GM19240 (cell line): ENCODE results near the gene TBC1D17.

ENCODE experiments used
- DNase-seq: peaks from one replicate; pipeline ENCODE4 v3.0.0; 2011; ENCODE audit warnings: low spot score; ENCODE audit not compliant: insufficient read length

TBC1D17 gene

DNA sequence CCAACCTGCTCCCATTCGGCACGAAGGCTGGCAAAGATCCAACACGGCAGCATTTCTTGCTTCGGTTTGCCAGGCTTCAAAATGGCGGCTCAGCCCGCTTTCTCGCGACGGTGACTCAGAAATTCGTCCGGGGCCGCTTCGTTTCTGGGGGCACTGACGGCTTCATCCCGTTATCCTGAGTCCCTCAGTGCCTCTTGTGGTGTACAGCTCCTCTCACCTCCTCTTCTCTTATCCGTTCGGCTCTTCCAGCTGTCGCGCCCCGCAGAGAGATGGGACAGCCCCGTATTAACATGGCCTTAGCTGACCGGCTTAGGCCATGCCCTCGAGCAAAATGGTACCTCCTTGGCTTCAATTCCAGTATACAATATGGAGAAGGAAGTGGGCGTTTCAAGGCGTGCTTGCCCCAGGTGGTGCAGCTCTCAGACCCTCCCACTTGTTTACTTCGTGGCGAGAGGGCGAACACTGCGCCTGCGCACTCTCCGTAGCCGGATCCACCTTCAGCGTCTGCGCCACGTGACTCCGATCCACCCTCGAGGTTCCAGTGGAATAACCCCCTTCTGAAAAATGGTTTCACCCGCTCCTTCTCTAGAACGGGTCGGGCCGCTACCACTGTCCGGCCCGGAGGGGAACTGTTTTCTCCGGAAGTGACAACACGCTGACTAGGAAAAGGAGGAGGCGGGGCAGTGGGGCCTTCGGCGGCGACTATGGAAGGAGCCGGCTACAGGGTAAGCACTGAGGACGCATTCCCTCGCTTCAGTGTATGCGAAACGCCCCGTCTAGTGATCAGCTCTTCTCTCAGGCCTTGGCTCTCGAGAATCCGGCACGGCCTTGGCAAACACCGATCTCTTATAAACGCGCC is at the start of gene TBC1D17, which contains the start of gene AKT1S1:
TBC1D17 (plus strand) TSS at position 683 of the 859 bp plus-strand sequence; CDS start at position 705, 22 bp downstream.
AKT1S1 (minus strand) TSS at position 336 of the 859 bp plus-strand sequence. CDS start 4,060 bp downstream, outside the sequence.
- DNase-seq, result peak; percentile 99

DNA sequence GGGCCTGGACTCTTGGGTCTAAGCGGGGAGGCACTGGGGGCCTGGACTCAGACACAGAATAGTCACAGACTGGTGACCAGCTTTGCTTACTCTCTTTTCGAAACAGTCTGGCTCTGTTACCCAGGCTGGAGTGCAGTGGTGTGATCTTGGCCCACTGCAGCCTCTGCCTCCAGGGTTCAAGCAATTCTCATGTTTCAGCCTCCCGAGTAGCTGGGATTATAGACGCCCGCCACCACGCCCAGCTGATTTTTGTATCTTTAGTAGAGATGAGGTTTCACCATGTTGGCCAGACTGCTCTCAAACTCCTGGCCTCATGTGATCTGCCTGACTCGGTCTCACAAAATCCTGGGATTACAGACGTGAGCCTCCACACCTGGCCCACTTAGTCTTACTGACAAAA is 48.3 kb upstream of the TBC1D17 start:
- DNase-seq, result no peak

DNA sequence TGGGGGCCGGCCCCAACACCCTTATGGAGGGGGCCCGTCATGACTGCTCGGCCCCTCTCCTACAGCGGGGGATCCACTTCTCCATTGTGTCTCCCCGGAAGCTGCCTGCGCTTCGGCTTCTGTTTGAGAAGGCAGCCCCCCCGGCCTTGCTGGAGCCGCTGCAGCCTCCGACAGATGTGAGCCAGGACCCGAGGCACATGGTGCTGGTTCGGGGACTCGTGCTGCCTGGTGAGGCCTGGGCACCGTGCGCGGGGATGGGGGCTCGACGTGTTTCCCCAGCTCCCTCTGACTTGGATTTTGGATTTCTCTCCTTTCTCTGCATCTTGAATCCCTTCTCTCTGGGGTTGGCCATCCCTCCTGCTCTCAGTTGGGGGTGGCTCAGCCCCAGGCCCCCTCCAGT is 47.8 kb upstream of the TBC1D17 start:
- no peak for DNase-seq

DNA sequence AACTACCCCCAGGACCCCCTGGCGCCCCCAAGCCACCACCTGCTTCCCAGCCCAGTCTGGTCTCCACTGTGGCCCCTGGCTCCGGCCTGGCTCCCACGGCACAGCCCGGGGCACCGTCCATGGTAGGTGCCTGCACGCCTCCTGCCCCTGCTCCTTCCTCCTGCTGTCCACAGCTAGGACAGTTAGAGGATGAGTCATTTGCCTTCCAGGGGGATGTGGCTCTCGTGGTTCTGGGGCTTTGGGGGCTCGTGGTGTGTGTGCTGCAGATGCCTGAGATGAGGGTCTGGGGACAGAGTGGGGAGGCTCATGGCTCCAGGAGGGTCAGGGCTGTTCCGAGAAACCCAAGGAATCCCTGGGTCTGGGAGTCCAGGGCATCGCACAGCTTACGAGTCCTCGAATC is 46.7 kb upstream of the TBC1D17 start:
- no peak for DNase-seq

DNA sequence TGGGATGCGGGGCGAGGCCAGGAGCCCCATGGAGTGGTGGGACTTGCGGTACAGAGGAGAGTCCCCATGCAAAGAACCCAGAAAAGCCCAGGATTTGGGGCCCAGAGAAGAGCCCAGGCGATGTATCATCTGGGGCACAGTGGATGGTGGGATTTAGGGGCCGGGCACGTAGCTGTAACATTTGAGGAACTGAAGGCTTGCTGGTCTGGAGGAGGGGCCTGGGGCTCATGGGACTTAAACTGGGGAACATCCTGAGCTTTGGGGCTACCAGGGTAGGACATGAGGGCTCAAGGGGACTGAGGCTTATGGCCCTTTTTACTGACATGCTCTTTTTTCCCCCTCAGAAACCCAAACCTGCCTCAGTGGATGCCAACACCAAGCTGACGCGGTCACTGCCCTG is 45.9 kb upstream of the TBC1D17 start:
- no peak for DNase-seq

DNA sequence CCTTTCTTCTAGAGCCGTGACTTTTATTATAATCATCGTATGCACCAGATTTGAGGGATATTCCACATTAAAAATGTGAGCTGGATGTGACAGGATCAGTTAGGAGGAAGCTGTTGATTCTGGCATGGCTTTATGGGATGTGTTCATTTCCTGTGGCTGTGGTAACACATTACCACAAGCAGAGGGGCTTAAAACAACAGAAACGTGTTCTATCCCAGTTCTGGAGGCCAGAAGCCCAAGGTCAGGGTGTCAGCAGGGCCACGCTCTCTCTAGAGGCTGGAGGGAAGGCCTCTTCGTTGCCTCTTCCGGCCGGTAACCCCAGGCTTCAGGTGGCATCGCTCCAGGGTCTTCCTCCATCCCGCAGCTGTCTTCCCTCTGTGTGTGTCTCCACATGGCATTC is 44.9 kb upstream of the TBC1D17 start:
- no peak for DNase-seq

DNA sequence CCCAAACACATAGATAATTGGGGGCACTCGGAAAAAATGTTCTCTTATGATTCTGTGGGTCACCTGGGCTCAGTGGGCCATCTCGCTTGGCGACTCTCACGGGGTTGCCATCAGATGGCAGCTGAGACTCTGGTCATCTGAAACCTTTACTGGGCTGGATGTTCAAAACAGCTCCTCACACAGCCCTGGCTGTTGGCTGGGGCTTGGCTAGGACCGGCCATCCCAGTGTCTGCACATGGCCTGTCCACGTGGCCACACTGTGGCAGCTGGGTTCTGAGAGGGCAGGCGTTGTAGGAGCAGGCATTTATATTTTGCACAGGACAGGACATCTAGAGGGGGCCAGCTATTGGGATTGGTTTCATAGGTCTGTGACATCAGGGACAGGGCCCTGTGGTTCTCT is 43.9 kb upstream of the TBC1D17 start:
- DNase-seq, result no peak

DNA sequence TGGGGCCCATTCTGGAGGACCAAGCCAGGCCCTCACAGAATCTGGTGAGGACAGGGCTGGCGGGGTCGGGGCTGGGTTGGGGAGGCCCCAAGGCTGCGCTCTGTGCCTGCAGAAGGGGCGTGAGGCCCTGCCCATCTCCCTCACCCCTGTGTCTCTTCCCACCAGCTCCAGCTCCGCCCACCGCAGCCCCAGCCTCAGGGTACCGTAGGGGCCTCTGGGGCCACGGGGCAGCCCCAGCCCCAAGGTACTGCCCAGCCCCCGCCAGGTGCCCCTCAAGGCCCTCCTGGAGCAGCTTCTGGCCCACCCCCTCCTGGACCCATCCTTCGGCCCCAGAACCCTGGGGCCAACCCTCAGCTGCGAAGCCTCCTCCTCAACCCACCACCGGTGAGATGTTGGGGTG is 41.9 kb upstream of the TBC1D17 start:
- DNase-seq, result no peak

DNA sequence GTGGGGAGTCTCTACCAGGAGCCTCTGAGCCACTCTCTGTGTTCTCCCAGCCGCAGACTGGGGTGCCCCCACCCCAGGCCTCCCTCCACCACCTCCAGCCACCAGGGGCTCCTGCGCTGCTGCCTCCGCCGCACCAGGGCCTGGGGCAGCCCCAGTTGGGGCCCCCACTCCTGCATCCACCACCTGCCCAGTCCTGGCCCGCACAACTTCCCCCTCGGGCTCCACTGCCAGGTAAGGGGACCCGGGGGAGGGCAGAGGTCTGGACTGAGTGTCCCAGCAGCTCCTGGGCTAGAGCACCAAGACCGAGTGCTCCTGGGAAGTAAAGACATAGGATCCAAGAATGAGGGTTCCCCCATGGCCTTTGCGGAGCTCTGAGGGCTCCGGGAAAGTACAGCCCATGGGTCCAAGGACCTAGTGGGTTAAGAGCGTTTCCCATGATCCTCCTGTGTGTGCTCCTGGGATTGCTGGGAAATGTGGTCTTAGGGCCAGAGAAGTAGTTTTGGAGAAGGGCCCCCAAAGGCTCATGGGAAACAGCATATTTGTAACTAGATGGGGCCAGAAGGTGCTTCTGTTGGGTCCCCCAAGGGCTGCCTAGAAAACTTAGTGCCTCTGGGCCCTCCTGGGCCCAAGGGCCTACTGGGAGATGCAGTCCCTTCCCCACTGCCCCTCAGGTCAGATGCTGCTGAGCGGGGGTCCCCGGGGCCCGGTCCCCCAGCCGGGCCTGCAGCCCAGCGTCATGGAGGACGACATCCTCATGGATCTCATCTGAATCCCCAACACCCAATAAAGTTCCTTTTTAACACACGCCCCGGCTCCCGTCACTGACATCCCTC is 41.1 kb upstream of the TBC1D17 start:
- no peak for DNase-seq

DNA sequence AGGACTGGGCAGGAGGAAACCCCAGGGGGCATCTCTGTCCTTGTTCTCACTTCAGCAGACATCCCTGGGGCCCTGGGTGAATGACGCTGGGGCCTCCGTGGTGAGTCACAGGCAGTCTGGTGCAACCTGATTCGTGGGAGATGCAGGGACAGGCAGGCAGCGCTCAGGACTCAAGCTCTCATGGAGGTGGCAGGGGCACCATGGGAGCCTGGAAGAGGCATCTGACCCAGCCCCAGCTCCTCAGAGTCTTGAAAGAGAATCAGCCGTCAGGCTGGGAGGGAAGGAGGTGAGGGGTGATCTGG is 40.5 kb upstream of the TBC1D17 start:
- DNase-seq, result no peak

DNA sequence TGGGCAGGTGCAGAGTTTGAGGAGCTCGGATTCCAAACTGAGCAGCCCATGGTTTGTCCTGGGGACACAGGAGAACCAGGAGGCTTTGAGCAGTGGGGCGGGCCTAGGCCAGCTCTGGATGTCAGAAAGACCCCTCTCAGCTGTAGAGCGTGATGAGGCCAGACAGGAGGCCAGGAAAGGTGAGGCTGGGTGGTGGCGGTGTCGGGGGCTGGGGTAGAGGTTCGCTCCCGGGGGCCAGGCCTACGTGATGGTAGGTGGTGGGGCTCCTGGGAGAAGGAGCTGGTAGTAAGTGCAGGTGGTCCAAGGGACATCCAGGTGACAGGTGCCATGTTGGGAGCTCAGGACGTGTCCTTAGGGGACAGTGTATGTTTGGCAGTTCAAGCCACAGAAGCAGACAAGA is 40.1 kb upstream of the TBC1D17 start:
- DNase-seq, result no peak

DNA sequence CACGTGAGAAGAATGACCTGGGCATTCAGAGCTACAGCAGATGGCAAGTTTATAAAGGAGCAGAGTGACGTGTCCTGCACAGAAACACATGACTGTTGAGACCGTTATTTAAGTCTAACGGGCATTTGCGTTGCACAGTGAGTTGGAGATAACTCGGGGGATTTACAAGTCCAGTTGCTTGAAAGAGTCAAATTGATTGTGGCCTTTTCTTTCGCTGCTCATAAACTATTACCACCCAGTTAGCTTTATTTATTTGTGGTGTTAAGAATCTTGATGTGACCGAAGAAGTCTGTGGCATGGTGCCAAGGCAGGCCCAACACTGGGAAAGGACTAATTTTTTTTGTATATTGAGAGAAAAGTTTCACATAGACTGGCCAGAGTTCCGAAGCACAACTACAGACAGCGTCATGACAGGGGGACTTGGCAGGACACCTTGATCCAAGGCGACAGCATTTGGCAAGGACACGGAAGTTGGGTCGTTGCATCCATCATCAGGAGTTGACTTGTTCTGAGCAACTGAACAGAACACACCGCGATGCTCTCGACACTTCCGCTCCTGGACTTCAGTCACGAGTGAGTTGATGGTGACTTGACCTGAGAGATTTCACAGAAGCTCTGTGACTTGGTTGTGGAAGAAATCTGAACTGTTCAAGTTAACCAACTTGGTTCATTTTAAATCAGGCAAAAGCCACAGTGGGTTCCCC is 38.5 kb upstream of the TBC1D17 start:
- no peak for DNase-seq

DNA sequence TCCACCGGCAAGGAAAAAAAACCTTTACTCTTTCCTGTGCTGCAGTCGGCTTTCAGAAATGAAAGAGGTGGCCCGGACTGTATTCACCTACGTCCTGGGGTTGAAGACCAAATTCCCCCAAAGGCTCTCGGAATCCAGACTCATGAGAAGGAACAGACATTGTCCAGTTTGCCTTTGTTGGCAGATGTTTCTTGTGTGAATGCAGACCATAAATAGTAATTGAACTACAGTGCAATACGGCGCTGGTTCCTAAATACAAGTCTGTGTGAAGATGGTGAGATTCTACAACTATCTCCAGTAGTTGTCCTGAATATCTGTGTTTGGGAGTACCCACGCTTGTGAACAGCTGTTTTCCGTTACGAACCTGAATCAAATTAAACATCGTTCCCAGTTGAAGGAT is 37.8 kb upstream of the TBC1D17 start:
- DNase-seq, result no peak

DNA sequence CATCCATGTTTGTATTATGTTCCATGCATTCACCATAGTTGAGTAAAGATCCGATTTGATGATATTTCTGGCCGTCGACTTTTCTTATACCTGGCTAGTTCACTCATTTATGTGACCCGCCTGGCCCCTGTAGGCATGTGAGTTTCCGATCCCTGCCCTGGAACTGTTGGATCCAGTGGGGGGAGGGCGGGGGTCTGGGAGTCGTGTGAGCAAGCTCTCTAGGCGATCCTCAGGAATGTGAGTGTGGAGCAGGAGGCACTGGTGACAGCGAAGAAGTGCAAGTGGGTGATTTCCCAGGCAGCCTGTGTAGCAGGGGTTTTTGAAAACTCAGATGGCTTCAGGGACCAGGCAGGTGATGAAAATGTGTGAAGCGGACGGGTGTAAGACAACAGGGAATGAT is 37.2 kb upstream of the TBC1D17 start:
- no peak for DNase-seq

DNA sequence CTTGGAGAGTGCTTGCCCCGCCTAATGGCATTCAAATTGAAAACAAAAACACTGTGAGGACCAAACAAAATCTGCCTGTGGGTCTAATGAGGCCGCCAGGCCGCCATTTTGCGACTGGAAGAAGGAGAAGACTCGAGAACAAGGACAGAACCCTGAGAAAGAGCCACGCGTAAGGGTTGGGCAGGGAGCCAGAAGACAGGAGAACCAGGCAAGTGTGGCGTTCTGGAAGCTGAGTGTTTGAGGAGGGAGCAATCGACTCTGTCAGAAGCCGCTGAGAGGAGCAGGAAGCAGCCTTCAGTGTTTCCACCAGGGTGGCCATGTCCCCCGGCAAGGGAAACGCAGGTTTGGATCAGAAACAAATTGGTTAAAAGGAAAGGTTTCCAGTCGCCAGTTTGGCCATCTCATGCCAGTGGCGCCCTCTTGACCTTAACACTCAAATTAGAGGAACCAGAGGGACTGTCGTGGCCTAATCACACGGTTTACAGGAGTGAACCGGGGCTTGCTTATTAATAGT is 36.7 kb upstream of the TBC1D17 start:
- no peak for DNase-seq

DNA sequence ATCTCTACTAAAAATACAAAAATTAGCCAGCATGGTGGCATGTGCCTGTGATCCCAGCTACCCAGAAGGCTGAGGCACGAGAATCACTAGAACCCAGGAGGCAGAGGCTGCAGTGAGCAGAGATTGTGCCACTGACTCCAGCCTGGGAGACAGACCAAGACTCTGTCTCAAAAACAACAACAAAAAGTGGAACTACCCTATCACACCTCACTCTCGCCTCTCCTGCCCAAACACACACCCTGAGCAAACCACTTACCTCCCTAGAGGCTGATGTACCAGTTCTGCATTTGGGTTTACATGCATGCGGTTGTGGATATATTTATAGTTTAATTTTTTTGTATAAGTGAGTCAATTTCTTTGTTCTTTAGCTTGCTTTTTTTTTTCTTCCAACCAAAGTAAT is 34.2 kb upstream of the TBC1D17 start:
- DNase-seq, result no peak

DNA sequence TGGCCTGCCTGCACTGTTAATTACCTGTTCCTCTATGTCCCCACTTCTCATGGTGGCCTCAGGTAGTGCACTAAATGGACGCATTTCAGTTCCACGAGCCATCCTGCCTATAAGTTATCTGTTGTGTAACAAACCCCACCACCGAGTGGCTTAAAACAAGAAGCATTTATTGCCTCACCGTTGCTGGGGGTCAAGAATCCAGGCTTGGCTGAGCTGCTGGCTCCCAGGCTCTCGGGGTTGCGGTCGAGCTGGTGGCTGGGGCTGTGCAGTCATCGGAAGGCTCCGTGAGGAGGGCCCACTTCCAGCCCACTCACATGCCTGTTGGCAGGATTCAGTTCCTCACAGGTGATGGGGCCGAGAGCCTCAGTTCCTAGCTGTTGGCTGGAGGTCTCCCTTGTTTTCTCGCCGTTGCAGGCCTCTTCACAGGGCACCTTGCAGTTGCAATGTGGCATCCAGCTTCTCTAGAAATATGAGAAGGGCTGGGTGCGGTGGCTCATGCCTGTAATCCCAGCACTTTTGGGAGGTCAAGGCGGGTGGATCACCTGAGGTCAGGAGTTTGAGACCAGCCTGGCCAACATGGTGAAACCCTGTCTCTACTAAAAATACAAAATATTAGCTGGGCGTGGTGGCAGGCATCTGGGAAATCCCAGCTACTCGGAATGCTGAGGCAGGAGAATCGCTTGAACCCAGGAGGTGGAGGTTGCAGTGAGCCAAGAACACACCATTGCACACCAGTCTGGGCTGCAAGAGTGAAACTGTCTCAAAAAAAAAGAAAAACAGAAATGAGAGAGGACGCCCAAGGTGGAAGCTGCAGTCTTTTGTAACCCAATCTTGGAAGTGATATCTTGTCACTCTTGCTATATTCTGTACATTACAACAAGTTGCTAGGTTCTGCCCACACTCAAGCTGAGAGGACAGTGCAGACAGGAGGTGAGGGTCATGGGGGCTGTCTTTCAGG is 33.1 kb upstream of the TBC1D17 start:
- DNase-seq, result no peak

DNA sequence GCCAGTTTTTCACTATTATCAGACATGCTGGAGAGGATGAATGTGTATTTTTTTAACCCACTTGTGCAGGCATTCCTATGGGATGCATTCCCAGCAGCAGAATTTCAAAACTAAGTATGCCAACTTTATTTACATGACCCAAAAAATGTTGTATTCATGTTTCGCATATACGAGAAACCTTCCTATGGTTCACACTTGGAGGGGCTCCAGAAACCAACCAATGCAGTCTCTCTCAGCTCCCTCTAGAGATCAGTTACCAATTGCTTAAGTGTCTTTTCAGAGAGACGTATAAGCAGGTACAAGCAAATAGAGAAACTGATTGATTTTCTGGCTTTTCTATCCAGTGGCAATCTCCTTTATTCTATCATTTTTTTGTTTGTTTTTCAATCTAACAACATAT is 32.1 kb upstream of the TBC1D17 start:
- no peak for DNase-seq

DNA sequence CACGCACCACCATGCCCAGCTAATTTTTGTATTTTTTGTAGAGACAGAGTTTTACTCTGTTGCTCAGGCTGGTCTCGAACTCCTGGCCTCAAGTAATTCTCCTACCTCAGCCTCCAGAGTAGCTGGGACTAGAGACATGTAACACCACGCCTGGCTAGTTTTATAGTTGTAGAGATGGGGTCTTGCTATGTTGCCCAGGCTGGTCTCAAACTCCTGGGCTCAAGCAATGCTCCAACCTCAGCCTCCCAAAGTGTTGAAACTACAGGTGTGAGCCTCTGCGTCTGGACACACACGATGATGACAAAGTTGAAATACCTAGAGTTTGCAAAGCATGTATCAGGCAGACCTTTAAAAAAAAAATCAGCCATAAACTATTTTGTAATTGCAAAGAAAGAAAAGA is 31.1 kb upstream of the TBC1D17 start:
- DNase-seq, result no peak
